Stomach (tissue), 4 donors: Measurements from ENCODE around the gene FSTL3.

Source experiments
- CTCF ChIP-seq, 7 experiments: fragments of 450-650 bp in 4 of 7; fragments of 200-600 bp in 3 of 7; sonication (generic) in 3 of 7; IDR thresholded peaks; one replicate each; pipeline ENCODE4 v1.5.1; 2016 to 2019; ENCODE audit warnings: antibody characterized with exemption in 7 of 7, control low read depth in 2 of 7, mild to moderate bottlenecking in 1 of 7
- EP300 ChIP-seq: sonication (generic); formaldehyde crosslinking; IDR thresholded peaks from one replicate; pipeline ENCODE4 v1.6.1; 2017; ENCODE audit warnings: antibody characterized with exemption
- POLR2A ChIP-seq, 4 donors: fragments of 450-650 bp; IDR thresholded peaks; one replicate each; pipeline ENCODE4 v1.6.1; 2016; ENCODE audit warnings: antibody characterized with exemption in 4 of 4, control low read depth in 2 of 4, mild to moderate bottlenecking in 1 of 4, moderate library complexity in 1 of 4
- POLR2AphosphoS5 ChIP-seq, 3 donors: sonication (generic); formaldehyde crosslinking; IDR thresholded peaks; one replicate each; pipeline ENCODE4 v1.6.1; 2016; ENCODE audit warnings: antibody characterized with exemption in 3 of 3

GRCh38 chr19:642767-643727, 33.1 kb upstream of the FSTL3 start:
- TF ChIP-seq CTCF (IDR thresholded peaks at IDR 0.05): no peak
- TF ChIP-seq POLR2A (IDR thresholded peaks at IDR 0.05): no peak
- TF ChIP-seq POLR2AphosphoS5 (IDR thresholded peaks at IDR 0.05): no peak
- TF ChIP-seq EP300: no peak
